Measurements from ENCODE around the gene STH. TPM values are rescaled to one million over a fixed set of nuclear protein-coding genes. Genes with fewer than 3 reads are reported as not detected.
A peak's percentile ranks its signal among the peaks of the same experiment; 100 is the strongest.

STH gene
- polyA plus RNA-seq, 1 donor (not counting 4 experiments of a cell fraction or from before 2014, with no cell fraction given), result not detected

DNA sequence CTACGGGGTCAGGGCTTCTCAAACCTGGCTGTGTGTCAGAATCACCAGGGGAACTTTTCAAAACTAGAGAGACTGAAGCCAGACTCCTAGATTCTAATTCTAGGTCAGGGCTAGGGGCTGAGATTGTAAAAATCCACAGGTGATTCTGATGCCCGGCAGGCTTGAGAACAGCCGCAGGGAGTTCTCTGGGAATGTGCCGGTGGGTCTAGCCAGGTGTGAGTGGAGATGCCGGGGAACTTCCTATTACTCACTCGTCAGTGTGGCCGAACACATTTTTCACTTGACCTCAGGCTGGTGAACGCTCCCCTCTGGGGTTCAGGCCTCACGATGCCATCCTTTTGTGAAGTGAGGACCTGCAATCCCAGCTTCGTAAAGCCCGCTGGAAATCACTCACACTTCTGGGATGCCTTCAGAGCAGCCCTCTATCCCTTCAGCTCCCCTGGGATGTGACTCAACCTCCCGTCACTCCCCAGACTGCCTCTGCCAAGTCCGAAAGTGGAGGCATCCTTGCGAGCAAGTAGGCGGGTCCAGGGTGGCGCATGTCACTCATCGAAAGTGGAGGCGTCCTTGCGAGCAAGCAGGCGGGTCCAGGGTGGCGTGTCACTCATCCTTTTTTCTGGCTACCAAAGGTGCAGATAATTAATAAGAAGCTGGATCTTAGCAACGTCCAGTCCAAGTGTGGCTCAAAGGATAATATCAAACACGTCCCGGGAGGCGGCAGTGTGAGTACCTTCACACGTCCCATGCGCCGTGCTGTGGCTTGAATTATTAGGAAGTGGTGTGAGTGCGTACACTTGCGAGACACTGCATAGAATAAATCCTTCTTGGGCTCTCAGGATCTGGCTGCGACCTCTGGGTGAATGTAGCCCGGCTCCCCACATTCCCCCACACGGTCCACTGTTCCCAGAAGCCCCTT is 10.9 kb downstream of the STH start:
- Histone ChIP-seq H3K4me3 (ENCODE audit: control insufficient read depth in 2 of 3, extremely low read depth in 1 of 3, insufficient read depth in 2 of 3, low read depth in 1 of 3, low read length in 3 of 3) (no peak overlapping the region), H3K27ac (ENCODE audit: control insufficient read depth, insufficient read depth, low read length) (no peak overlapping the region), H3K36me3 (ENCODE audit: control insufficient read depth in 2 of 2, extremely low read depth in 1 of 2, insufficient read depth in 2 of 2, low read length in 2 of 2) (no peaks in the 10 kb centered on the region), H3K4me1 (ENCODE audit: control insufficient read depth, extremely low read depth, insufficient read depth, low read length) (no peaks in the 10 kb centered on the region), H3K27me3 (ENCODE audit: control insufficient read depth, extremely low read depth, insufficient read depth, low read length) (peaks cover 3% of the 10 kb centered on the region), H3K9me1 (ENCODE audit: control insufficient read depth, extremely low read depth, insufficient read depth, low read length) (no peaks in the 10 kb centered on the region), H3K4me2 (ENCODE audit: control insufficient read depth, extremely low read depth, insufficient read depth, low read depth, low read length) (peak overlapping the region; percentile 19), H2AFZ (ENCODE audit: control insufficient read depth, low read length) (no peak overlapping the region), H4K20me1 (ENCODE audit: control insufficient read depth, extremely low read depth, insufficient read depth, low read length) (no peaks in the 10 kb centered on the region), H3K9ac (ENCODE audit: control insufficient read depth, extremely low read depth, insufficient read depth, low read length) (no peak overlapping the region), H3K9me3 (ENCODE audit: control insufficient read depth, low read depth, low read length) (no peaks in the 10 kb centered on the region), H3K79me2 (ENCODE audit: control insufficient read depth, insufficient read depth, low read length) (no peaks in the 10 kb centered on the region)
- DNase-seq (ENCODE audit: low read depth, low spot score) (no peak), FAIRE-seq (no peak)
- dilution Hi-C loops (cut with MboI; ENCODE audit: extremely low pct_ligation_motif_present, low sequenced_read_pairs), result no loop called here
- TF ChIP-seq, protein P1, sequence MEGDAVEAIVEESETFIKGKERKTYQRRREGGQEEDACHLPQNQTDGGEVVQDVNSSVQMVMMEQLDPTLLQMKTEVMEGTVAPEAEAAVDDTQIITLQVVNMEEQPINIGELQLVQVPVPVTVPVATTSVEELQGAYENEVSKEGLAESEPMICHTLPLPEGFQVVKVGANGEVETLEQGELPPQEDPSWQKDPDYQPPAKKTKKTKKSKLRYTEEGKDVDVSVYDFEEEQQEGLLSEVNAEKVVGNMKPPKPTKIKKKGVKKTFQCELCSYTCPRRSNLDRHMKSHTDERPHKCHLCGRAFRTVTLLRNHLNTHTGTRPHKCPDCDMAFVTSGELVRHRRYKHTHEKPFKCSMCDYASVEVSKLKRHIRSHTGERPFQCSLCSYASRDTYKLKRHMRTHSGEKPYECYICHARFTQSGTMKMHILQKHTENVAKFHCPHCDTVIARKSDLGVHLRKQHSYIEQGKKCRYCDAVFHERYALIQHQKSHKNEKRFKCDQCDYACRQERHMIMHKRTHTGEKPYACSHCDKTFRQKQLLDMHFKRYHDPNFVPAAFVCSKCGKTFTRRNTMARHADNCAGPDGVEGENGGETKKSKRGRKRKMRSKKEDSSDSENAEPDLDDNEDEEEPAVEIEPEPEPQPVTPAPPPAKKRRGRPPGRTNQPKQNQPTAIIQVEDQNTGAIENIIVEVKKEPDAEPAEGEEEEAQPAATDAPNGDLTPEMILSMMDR (optimal IDR thresholded peaks at IDR 0.05 in 1 of 3, IDR thresholded peaks at IDR 0.05 in 1 of 3, conservative IDR thresholded peaks at IDR 0.05 in 1 of 3; ENCODE audit: extremely low read depth in 1 of 3, insufficient read depth in 2 of 3, low read length in 3 of 3), result no peak
- TF ChIP-seq EZH2 (IDR thresholded peaks at IDR 0.05; ENCODE audit: low read length), result no peak

- Histone ChIP-seq H2AFZ (ENCODE audit: control insufficient read depth, low read length) (no peak overlapping the region), H3K27me3 (ENCODE audit: control insufficient read depth, extremely low read depth, insufficient read depth, low read length) (peaks cover 3% of the 10 kb centered on the region), H3K36me3 (ENCODE audit: control insufficient read depth in 2 of 2, extremely low read depth in 1 of 2, insufficient read depth in 2 of 2, low read length in 2 of 2) (no peaks in the 10 kb centered on the region), H3K4me3 (ENCODE audit: control insufficient read depth in 2 of 3, extremely low read depth in 1 of 3, insufficient read depth in 2 of 3, low read depth in 1 of 3, low read length in 3 of 3) (no peak overlapping the region), H3K9me3 (ENCODE audit: control insufficient read depth, low read depth, low read length) (no peaks in the 10 kb centered on the region), H3K27ac (ENCODE audit: control insufficient read depth, insufficient read depth, low read length) (no peak overlapping the region), H3K9me1 (ENCODE audit: control insufficient read depth, extremely low read depth, insufficient read depth, low read length) (no peaks in the 10 kb centered on the region), H3K79me2 (ENCODE audit: control insufficient read depth, insufficient read depth, low read length) (no peaks in the 10 kb centered on the region), H3K4me2 (ENCODE audit: control insufficient read depth, extremely low read depth, insufficient read depth, low read depth, low read length) (no peak overlapping the region), H3K4me1 (ENCODE audit: control insufficient read depth, extremely low read depth, insufficient read depth, low read length) (no peaks in the 10 kb centered on the region), H3K9ac (ENCODE audit: control insufficient read depth, extremely low read depth, insufficient read depth, low read length) (no peak overlapping the region), H4K20me1 (ENCODE audit: control insufficient read depth, extremely low read depth, insufficient read depth, low read length) (no peaks in the 10 kb centered on the region)
- DNase-seq (ENCODE audit: low read depth, low spot score) (no peak), FAIRE-seq (no peak)
- TF ChIP-seq, protein P1 (optimal IDR thresholded peaks at IDR 0.05 in 1 of 3, IDR thresholded peaks at IDR 0.05 in 1 of 3, conservative IDR thresholded peaks at IDR 0.05 in 1 of 3; ENCODE audit: extremely low read depth in 1 of 3, insufficient read depth in 2 of 3, low read length in 3 of 3), result peak in 2 of 3 experiments; percentile 27 to 28
- TF ChIP-seq EZH2 (IDR thresholded peaks at IDR 0.05; ENCODE audit: low read length), result no peak
- dilution Hi-C loops (cut with MboI; ENCODE audit: extremely low pct_ligation_motif_present, low sequenced_read_pairs), result no loop called here
Observed at GRCh38 chr17:46010597-46011186, 11.6 kb downstream of the STH start.
